Stimulated activated CD8-positive, alpha-beta memory T cell treated with anti-CD3 and anti-CD28 coated beads, Interleukin-4, amount 100 ng/mL, for 1 hour (primary cell): ENCODE measurements around the gene PKNOX2.

Experiments used
- DNase-seq, 2 donors: peaks; one replicate each; pipeline ENCODE4 v3.0.0-alpha.2; 2020; ENCODE audit warnings: low read depth in 2 of 2, low spot score in 1 of 2

PKNOX2 gene

DNA sequence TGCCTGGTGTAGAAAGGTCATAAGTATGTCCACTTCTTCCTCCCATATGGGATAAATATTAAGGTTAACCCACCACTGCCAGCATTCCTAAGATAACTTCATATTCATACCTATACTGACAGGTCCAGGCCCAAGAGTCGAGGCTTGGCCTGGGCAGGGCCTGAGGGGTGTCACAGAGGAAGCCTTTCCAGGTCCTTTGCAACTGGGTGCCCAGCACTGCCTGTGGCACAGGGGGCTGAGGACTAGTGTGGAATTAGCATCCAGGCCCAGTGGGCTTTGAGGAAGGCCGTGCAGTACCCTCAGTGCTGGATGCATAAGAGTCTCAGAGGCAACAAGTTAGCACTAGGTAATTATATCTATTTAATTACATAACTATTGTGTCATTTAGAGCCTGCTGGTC, 65.4 kb downstream of the PKNOX2 start:
- DNase-seq, result no peak

DNA sequence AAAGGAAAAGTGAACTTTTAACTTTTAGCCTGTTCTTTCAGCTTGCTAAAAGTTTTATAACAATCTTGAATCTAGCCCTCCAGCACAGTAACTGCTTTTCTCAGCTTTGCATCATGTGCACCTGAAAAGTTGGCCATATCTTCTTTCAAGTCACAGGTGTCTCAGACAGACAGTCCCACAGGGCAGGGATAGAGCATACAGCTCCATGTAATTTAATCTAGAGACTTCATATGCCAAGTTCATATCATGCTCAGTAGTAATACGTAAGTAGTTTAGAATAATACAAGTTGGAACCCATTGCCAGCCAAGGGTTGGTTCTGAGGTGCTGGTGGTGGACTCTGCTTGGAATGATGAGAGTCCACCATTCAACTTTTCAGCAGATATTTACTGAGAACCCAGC, 68.6 kb downstream of the PKNOX2 start:
- DNase-seq, result no peak

DNA sequence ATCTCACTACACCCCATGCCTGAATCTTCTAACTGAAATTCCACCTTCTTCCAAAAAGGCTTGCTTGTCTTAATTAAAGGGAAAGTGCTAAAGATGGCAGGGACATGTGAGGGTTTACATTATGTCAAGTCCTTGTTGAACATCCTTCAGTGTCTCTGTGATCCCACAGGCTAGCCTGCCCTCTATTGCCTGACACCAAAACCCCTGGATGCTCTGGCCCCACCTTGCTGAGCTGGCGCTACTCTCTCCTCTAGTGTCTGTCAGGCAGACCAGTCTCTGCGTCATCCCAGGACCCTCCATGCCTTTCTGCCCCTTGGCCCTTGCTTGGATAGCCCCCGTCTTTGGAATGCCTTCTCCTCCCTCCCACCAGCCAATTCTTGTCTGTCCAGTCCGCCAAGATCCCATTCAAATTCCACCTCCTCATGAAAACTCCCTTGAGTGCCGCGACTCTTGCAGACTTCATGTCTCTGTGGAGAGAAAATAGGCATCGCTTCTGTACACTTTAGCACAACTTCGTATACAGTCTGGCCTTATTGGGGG, 69.3 kb downstream of the PKNOX2 start:
- no peak for DNase-seq

DNA sequence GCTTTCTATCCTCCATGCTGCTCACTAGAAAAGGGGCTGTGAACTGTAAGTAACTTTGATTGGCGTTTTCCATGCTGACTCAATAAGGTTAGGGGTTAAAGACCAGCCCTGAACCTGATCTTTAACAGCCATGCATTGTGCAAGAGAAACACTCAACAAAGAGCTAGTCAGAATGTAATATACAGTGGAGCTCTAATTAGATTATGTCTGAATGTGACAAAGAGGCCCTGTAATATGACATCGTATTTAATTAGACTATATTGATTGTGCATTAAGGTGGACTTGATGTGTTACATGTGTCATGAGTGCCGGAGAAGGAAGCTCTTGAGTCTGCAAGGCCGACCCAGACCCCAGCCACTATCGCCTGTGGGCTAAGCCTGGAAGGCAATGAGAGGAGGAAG, 70.5 kb downstream of the PKNOX2 start:
- DNase-seq, result no peak

DNA sequence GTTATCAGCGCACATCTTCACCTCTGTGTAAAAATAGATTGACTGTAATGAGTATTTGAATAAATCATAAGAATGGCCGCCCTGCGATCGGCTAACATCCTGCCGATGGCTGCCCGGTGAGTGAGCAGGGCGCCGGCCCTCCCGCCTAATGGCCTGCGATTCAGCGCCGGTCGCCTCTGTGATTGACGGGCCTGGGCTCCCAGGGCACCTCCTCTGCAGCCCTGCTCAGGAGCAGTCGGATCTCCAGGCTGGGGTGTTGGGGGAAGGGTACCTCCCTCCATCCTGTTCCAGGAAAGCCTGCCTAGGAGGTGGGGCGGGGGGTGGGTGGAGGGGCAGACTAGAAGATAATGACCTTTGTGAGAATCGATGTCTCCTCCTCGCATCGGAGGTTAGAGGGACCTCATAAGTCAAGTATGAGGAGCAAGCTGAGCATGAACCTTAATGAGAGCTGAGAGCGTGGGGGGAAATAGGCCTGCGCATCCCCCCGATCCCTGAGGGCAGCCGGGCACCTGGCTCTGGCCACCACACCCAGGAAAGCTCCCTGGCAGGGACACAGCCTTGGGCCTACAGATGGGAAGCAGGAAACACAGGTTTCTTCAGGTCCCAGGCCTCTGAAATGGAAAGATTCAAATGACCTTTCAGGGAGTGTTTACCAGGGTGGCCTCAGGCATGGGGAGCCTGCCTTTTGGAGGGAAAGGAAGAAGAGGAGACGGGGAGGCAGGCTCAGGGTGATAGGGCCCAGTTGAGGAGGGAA, 71.7 kb downstream of the PKNOX2 start:
- no peak for DNase-seq

DNA sequence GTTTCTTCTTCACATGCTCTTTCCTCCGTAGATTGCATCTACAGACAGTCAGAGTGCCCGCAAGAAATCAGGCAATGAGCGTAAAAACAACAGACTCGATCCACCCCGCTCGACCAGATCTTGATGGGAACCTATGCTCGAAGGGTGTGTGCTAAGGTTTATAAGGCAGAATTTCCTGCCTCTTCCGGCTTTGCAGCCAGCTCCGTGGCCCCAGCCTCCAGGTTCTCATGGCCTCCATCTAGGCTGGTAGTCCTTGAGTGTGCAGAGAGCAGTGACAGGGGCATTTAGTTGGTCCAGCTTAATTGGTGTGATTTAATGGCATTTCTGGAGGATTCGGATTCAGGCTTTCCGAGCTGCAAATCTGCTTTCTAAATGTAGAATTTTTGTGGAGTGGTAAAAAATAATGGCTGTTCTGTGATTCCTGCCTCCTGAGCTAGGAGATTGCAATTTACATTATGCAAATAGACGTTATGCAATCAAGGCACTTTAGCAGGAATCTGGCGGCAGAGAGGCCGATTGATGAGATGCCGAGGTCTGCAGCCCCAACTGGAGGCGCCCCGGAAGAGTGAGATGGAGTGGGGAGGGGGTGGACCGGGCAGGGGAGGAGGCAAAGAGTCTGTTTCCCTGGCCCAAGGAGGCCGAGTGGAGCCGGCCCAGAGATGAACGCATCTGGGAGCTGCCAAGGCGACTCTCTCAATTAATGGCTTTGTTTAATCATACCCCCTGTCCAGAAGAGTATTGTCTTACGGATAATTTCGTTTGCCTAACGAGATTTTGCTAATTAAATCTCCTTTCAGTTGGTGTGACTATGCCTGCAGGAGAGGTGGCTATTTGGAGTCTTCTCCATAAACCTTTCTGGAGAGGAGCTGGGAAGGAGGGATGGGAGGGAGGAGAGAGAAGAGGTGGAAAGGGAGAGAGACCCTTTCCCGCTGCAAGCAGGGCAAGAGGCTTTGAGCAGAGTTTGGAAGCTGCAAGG, 75.3 kb downstream of the PKNOX2 start:
- no peak for DNase-seq

DNA sequence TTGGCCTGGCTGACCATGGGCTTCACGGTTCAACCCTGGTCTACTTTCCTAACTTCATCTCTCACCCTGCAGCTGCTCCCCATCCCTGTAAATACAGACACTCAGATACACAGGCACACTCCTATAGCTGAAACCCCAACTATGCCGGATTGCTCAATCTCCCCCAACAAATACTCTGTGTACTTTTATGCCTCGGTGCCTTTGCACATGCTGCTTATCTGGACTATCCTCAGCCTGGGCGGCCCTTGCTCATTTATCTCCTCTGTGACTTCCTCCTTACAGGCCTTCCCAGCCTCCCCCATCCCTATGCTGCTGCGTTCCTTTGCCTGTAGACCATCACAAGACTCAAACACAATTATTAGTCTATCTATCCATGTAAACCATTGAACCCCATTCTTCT, 76.6 kb downstream of the PKNOX2 start:
- no peak for DNase-seq

DNA sequence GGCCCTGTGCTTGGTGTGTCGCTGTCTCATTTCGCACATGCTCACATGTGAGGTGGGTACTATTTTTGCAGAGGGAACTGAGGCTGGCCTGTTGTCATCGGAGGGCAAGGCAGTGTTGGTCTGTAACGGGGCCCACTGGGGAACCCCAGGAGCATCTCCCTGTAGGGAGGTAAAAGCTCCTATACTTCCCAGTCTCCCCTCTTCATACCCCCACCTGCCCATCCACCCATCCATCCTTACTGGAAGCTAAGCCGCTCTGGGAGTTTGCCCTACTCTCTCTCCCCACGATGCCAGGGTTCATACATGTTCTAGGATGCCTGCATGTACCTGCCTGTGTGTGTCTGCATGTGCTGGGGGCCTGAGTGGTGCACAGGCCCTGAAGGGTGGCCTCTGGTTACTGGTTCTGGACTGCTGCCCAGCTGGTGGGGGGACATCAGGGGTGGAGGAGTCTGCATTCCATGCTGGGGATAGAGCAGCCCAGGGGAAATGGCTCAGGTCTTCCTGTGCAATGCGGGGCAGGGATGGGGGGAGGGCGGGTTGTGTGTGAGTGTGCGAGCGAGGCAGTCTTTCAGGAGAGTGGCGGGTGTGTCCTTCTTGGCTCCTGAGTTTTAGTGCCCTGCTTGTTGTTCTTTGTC, 77.7 kb downstream of the PKNOX2 start:
- DNase-seq, result no peak

DNA sequence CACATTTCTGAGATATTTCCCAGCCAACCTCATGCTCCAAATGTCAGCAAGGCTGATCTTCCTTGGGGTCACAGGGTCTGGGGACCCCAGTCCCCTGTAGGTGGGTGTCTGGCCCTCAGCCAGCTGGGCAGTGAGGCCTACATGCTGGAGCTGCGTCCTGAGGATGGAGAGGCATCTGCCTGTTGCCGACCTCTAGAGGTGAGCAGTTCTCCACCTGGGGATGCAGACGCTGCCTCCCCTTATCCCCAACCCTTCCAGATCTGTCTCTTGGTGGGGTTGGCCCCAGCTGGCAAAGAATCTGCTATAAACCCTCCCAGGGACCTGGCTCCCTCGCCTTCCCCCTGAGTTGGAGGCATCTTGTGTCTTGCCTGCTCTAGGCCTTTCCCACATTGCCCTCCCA, 79.6 kb downstream of the PKNOX2 start:
- DNase-seq, result no peak

DNA sequence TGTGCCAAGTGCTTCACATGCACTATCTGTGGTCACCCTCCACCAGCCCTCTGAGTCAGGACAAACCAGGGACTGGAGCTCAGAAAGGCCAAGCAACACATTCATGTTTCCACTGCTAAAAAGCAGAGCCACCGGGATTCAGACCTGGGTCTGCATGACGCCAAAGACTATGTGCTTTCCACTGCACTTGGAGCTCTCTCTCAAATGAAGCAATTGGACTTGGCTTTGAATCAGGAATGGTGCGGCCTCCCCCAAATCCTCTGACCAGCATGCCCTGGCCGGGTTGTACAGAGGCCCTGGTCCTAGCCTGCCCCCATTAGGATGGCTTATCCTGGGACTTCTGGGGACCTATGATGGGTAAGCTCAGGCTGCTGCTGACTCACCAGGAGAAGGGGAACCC, 80.7 kb downstream of the PKNOX2 start:
- DNase-seq, result no peak

DNA sequence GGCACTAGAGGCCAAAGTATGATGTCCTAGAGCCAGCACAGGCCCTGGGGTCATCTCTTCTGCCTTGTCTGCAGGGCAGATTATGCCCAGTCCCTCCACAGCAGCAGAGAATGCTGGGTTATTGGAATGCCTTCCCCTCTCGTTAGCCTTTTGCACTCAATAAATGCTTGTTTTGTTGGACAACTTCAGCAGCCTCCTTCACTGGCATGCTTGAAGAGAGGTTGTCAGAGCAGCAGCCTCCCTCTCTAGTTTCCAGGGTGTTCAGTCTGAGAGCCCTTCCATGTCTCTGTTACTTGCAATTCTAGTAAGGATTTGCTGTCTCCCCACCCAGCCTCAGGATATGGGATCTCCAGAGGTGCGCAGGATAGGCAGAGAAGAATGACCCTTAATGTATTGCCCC, 82.9 kb downstream of the PKNOX2 start:
- DNase-seq, result no peak

DNA sequence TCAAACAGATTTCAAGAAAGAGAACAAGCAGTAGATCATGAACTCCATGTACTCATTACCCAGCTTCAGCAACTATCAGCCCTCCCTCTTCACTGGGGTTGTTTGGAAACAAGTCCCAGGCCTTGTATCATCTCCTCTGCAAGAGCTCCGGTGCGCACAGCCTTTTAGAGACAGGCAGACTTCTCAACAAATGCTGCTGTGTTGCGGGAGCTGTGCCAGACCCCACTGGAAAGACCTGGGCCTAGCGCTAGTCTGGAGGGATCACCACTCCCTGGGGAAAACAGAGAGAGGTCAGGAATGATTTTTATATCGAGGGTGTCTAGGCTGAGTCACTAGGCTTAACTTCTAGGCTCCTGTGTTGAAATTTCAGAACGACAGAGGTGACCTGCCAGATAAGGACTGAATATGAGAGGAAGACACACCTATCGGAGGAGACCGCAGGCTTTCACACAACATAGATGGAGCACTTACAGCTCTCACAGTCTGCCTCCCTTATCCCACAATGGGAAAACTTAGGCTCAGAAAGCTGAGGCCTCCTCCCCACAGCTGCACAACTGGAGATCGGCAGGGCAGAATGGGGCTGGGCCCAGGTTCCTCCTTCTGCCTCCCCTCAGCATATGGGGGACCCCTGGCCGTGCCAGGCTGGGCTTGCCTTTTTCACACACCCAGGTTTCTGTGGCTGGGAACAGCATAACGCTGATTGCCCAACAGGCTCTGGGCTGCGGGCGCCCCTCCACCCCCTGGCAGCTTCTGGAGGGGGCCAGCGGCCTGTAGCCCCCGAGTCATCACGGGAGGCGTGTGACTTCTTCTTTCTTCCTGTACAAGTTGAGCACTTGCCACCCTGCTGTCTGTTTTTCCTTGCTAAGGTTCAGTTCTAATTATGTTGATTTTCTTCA, 86.0 kb downstream of the PKNOX2 start:
- DNase-seq, result no peak

DNA sequence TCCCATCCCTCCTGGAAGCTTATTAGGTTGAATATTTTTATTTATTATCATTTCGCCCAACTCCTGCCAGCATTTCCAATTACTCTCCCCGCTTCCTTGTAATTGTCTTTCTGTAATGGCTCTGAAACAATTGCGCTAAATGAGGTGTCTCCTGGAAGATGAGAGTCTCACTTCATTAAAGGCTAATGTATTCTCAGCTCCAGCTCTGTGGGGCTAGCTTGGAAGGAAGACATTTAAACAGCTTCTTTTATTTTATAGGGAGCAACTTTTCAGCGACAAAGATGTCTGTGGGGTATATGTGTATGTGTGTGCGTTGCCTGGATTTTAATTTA, 86.6 kb downstream of the PKNOX2 start:
- DNase-seq, result no peak

DNA sequence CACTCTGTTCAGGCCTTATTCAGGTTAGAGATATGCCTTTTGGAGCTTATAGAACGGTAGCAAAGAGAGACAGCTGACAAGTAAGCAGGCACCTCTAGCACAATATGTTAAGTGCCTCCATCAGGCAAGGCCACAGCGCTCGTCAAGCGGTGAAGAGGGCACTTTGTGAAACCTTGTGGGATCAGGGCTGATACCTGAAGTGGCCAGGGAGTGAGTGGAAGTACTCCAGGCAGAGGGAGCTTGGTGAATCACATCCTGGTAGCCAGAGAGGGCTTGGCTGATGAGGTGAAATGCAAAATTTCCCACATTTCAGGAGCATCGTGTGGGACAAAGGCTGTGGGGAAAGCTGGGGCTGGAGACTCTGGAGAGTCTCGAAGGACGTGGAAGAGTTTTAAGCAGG, 87.4 kb downstream of the PKNOX2 start:
- no peak for DNase-seq

DNA sequence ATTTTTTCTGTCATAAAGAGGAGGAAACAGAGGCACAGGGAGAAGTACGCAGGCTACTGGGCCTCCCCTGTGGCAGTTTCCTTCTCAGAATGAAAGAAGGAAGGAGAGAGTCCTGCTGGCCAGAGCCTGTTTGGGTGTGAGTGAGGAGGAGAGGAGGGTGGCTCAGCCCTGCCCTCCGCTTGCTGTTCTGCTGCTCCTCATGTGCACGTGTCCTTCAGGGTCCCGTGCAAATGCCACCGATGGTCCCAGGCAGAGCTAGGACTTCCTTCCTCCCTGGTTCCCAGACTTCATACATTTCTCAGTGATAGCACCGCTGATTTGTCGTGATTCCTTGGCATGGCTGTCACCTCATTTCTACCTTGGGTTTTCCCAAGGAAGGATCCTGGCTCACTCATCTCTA, 88.7 kb downstream of the PKNOX2 start:
- DNase-seq, result no peak

DNA sequence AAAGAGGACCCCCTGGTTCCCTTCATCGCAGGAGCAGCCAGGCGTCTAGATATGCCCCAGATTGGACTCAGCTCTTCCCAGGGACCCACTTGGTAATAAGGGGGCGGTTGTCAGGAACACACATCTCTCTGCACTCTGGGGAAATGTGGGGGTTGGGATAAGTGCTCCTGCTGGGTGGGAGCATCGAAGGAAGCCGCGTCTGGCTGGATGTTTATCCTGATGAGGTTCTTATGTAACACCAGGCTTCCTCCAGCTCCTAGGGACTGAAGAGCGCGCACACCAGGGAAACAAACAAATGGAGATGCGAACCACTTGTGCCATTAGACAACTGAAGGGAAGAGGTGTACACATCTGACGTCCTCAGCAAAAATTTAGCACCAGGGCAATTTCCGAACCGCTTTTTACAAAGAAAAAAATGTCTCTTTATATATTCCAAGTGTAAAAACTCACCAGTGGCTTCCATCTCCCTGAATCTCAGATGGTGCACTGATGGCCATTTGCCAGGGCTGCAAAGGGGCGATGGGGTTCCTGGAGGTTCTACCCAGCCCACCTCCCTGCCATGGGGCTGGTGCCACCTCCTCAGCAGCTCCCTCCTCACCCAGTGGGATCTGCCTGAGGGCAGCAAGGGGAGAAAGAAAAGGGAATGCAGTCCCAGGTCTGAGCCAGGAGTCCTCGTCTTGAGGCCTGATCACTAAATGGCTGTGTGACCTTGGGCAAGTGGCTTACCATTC, 89.4 kb downstream of the PKNOX2 start:
- no peak for DNase-seq

DNA sequence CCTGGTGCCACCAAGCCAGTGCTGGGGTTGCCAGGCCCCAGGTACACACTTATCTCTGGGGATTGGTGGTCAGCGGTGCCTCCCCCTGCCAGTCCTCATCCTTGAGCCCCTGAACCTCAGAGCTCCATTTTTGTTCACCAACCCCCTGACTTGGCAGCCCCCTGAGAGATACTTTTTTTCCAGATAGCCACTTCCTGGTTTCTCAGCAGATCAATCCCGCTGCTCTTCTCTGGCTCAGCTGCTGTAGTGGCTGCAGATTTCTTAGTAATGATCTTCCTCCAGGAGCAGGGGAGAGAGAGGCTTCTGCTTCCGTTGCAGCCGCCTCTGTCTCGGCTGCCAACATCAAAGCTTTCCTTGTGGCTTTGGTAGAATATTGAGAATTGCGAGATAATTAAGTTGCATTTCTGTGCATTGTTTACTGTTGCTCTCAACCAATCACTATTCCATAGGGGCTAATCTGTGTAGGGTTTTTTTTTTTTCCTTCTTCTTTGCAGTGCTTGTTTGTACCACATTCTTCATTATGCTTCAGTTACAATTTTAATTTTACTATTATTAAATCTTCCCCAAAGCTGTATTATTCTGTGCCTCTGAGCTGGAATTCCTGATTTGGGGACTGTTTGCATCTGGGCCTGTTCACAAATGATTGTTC, 92.1 kb downstream of the PKNOX2 start:
- no peak for DNase-seq

DNA sequence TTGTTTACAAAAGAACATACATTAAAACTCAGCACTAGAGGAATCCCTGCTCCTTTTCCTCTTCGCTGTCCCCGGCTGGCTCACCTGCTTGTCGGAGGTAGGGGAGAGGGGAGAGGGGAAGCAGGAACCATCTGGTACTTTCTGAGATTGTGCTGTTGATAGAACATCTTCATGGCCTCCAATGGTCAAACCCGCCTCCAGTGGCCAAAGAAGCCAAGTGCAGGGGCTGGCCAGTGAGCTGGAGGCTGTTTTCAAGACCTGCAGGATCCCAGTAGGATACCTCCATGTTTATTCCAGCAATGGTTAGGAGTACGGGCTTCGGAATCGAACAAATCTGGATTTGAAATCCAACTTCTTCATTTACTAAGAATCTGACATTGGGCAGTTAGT, 92.6 kb downstream of the PKNOX2 start:
- no peak for DNase-seq

DNA sequence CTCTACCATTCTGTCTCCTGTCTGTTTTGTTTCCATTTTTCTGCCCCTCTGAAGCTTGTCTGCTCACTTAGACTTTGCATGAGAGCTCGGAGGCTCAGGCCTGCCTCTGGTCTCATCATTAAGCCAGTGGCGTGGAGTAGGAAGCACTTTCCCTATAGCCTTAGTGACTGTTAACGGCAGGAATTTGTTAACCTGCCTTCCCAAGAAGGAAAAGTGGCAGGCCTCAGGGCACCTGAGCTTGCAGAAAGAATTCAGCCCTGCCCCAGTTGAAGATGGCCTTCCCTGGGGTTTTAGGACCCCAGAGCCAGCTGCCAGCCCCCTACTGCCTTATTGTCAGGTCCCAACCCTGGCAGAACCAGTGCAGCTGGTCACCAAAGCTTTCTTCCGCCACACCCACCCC, 93.2 kb downstream of the PKNOX2 start:
- no peak for DNase-seq
